GM13977 (cell line): ENCODE data around the gene EEF1E1.
A peak's percentile ranks its signal among the peaks of the same experiment; 100 is the strongest.

Source experiments
- DNase-seq: peaks from one replicate; pipeline ENCODE4 v3.0.0; 2012; ENCODE audit warnings: low spot score
- in situ Hi-C: fragments of 300-500 bp; cut with MboI; formaldehyde crosslinking; loops from one replicate; pipeline ENCODE4 v1.12.0; 2022; ENCODE audit warnings: low sequenced_read_pairs, low pct_unique_long_range_greater_than_20kb, mixed read lengths, inconsistent platforms; ENCODE audit not compliant: unreplicated experiment
- TF ChIP-seq, protein P1 (sequence below): IDR thresholded peaks from 2 replicates; pipeline ENCODE4 v1.5.1; 2012; ENCODE audit warnings: mild to moderate bottlenecking, control low read depth; ENCODE audit not compliant: insufficient read depth; ENCODE audit errors: extremely low read depth, missing control alignments

The EEF1E1 gene

DNA sequence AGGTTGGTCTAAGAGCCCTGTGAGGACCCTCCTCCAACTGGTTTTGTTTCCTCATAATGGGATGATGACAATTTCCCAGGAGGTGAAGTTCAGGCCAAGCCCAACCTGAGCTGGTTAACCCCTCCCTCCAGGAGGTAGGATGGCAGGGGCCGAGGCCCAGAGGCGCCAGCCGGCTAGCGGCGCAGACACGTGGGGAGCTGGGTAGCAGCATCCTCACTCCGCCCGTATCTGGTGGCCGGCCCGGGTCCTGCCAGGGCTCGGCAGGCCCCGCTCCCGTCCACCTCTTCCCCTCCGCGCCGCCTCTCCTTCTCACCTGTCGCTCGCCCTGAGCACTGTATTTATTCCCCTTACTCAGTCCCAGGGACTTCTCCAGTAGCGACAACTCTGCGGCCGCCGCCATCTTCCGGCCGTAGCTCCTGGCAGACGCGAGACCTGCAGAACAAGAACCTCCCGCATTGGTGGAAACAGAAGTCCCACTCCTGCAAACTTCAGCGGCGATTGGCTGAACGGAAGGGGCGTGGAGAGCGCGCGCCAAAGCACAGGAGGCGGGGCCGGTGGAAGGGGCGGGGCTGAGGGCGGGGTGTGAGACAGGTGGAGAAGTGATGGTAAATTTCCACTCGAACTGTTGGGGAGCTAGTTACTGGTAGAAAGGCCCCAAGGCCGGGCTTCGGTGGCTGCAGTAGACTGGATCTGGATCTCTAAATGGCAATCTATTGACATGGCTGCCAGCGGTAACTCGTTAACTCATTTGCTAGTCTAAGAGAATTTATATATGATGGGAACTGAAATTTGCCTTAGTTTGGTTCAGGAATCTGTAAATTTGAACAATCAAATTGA is at the start of gene EEF1E1:
Gene EEF1E1 (minus strand): TSS at position 427 of the 837 bp plus-strand sequence. CDS start 27 bp downstream, at position 400.
- DNase-seq, result peak; percentile 96
- TF ChIP-seq, protein P1, sequence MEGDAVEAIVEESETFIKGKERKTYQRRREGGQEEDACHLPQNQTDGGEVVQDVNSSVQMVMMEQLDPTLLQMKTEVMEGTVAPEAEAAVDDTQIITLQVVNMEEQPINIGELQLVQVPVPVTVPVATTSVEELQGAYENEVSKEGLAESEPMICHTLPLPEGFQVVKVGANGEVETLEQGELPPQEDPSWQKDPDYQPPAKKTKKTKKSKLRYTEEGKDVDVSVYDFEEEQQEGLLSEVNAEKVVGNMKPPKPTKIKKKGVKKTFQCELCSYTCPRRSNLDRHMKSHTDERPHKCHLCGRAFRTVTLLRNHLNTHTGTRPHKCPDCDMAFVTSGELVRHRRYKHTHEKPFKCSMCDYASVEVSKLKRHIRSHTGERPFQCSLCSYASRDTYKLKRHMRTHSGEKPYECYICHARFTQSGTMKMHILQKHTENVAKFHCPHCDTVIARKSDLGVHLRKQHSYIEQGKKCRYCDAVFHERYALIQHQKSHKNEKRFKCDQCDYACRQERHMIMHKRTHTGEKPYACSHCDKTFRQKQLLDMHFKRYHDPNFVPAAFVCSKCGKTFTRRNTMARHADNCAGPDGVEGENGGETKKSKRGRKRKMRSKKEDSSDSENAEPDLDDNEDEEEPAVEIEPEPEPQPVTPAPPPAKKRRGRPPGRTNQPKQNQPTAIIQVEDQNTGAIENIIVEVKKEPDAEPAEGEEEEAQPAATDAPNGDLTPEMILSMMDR, result no peak
- in situ Hi-C loops, result no loop called here

- in situ Hi-C loops, result no loop called here
- no peak for DNase-seq
- TF ChIP-seq, protein P1, result no peak
Observed at GRCh38 chr6:8149350-8149749, 47.0 kb upstream of the EEF1E1 start.

DNA sequence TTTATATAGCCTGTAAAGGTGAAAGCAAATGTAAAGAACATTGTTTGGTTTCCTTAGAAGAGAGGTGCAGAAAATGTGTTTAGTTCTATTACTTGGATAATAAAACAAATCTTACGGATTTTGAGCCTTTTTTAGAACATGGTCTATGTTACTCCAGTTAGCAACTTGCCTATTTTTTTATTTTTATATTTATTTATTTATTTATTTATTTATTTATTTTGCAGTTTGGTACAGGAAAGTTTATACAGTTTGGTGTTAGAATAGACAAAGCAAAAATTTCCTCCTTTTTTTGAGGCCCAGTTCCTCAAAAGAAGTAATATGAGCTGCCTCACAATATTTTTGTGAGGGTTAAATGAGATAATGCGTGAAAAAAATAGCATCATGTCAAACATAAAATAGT is 41.6 kb upstream of the EEF1E1 start:
- in situ Hi-C loops, result no loop called here
- no peak for DNase-seq
- TF ChIP-seq, protein P1, result no peak

GRCh38 chr6:8139451-8139850 is 37.1 kb upstream of the EEF1E1 start:
- TF ChIP-seq, protein P1, result no peak
- no peak for DNase-seq
- in situ Hi-C loops, result no loop called here

DNA sequence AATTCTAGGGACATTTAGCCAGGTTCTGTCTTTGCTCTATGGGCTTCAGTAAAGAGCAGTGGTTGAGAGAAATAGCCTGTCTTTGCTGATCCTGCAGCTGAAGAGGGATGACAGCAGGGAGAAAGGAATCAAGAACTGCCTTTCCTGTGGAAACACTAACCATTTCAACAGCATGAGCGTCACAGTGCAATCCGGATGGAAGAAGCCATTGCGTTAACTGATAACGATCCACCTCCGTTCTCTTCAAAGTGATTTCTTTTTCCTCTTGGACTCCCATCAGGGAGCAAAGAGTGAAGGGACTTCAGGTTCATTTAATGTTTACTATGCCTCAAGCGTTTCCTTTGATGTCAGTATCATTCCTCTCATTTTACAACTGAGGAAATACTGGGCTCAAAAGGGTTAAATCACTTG is 35.2 kb upstream of the EEF1E1 start:
- no peak for DNase-seq
- TF ChIP-seq, protein P1, result no peak
- in situ Hi-C loops, result no loop called here

DNA sequence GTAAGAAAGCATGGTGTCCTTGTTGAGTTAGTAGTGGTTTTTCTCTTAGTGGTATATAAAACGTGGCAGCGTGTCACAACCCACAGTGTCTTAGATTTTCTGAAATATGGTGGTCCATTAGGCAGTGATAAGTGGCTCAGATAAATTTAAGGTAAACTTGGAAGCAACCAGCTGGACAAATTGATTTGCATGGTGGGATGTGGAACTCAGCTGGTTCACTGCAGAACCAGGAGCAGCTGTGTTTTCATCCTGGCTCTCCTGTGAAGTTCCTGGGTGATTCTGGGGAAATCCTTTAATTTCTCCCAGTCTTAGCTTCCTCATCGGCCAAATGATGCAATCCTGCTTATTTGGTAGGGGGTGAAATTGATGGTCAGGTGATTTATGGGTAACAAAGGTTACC is 32.9 kb upstream of the EEF1E1 start:
- TF ChIP-seq, protein P1, result no peak
- in situ Hi-C loops, result no loop called here
- DNase-seq, result no peak
